Psoas muscle (tissue), 8 donors: ENCODE results near the gene PLCD1. TPM values are rescaled to one million over a fixed set of nuclear protein-coding genes. Genes with fewer than 3 reads are reported as not detected.
"Not testable (repeated sequence)": the region's sequence is repeated elsewhere in the genome, so short reads cannot be mapped to it uniquely, and the experiment has no call there.

Experiments used
- ATAC-seq, 4 donors: fragments of 200-7000 bp; cut with Tn5 transposase; one replicate each; pipeline ENCODE4 v1.9.1; 2020; ENCODE audit warnings: moderate library complexity in 3 of 4, mild to moderate bottlenecking in 2 of 4
- DNase-seq, 2 donors: peaks; one replicate each; pipeline ENCODE4 v3.0.0-alpha.2; 2020
- H3K27ac ChIP-seq: fragments of 200-600 bp; one replicate; pipeline ENCODE4 v1.8.0; 2022
- H3K27me3 ChIP-seq, 3 donors: fragments of 200-600 bp in 1 of 3; one replicate each; pipeline versions ENCODE4 v1.6.1 to v1.8.0; 2013 to 2022; ENCODE audit warnings: low read length in 2 of 3, mild to moderate bottlenecking in 2 of 3, moderate library complexity in 1 of 3; ENCODE audit not compliant: insufficient read depth in 3 of 3
- H3K36me3 ChIP-seq, 2 donors: fragments of 200-600 bp in 1 of 2; one replicate each; pipeline versions ENCODE4 v1.6.1 to v1.8.0; 2013 to 2022; ENCODE audit warnings: low read depth in 1 of 2, mild to moderate bottlenecking in 1 of 2, moderate library complexity in 1 of 2; ENCODE audit not compliant: insufficient read depth in 1 of 2
- H3K4me1 ChIP-seq: fragments of 200-600 bp; one replicate; pipeline ENCODE4 v1.8.0; 2022
- H3K4me3 ChIP-seq: fragments of 200-600 bp; one replicate; pipeline ENCODE4 v1.8.0; 2022; ENCODE audit warnings: mild to moderate bottlenecking
- H3K9me3 ChIP-seq: fragments of 200-600 bp; one replicate; pipeline ENCODE4 v1.8.0; 2022
- WGBS, 3 donors: extraction: QIAGEN DNeasy Blood & Tissue Kit; methylation state at CpG; one replicate each; pipeline versions ENCODE4 v1.1.6 to v1.1.7; 2013; 5-methylcytosine and 5-hydroxymethylcytosine counted together
- intact Hi-C, 2 donors: fragments of 100-400 bp; cut with DNase I; formaldehyde crosslinking; loops; one replicate each; pipeline versions ENCODE4 v1.11.0 to v1.14.2; 2022
- polyA plus RNA-seq, 3 donors: library from polyadenylated mRNA; stranded (reverse); fragments of 200-250 nt; gene quantifications; one replicate each; pipeline ENCODE4 v1.2.3, GENCODE V29; 2013
- total RNA-seq, 4 donors: library from RNA; stranded (reverse); fragmentation: NEBNext Ultra II Directional in 2 of 4; extraction: Animal tissue kit (Norgen Biotek cat#: 25700) in 2 of 4; gene quantifications; one replicate each; pipeline versions ENCODE4 v1.2.1 to v1.2.4, GENCODE V29; 2021 to 2023
- TF ChIP-seq, protein P1 (sequence below): fragments of 200-600 bp; IDR thresholded peaks from one replicate; pipeline ENCODE4 v1.8.0; 2022; ENCODE audit warnings: antibody characterized with exemption
- donor health status: healthy with polysubstance abuse.
- donor health status: DM: no; HTN: no; CAD: no; lungs with moderate emphysema.
- donor health status: Bipolar disorder and iron deficiency.
- donor health status: healthy.
- donor health status: DM: yes; HTN: yes; CAD: no.
- donor health status: DM: no; HTN: no; CAD: no.
- donor health status: DM: no; HTN: no; CAD: no.
- donor health status: DM: yes; HTN: yes; CAD: no.

The PLCD1 gene
- total and polyA plus RNA-seq, 7 donors: 2.4 to 7.9 (median 4.8) TPM

DNA sequence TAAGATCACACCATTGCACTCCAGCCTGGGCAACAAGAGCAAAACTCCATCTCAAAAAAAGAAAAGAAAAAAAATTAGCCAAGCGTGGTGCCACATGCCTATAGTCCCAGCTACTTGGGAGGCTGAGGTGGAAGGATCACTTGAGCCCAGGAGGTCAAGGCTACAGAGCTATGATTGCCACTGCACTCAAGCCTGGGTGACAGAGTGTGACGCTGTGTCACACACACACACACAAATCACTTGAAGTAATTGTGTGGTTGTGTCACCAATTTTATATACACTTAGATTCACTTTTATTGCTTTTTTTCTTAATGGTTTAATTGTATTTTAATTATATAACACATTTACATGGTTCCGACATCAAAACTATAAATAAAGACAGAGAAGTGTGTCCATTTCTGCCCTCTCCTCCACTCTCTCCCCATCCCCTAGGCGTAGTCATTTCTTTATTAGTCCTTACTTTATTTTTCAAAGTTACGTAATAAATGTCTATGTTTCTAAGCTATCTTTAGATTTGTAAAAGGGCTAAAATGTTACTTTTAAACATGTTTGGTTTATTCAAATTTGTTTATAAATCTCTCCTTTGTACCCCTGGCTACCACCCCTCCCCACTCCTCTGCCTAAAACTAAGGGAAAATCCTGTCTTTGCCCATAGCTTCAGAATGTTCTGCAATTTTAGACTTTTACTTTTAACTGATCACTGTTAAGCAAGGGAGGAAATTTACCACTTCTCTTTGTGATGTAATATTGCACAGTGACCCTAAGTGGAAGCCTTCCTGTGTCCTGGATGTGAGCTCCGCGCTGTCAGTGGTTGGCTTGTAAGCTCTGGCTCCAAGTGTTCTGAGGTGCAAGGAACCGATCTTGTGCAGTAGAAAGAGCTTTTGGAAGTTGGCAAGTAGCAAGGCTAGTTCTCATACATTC is 49.6 kb downstream of the PLCD1 start:
- H3K36me3 ChIP-seq: peaks cover 0 to 10% of the 10 kb centered on the region in 2 donors
- TF ChIP-seq, protein P1, sequence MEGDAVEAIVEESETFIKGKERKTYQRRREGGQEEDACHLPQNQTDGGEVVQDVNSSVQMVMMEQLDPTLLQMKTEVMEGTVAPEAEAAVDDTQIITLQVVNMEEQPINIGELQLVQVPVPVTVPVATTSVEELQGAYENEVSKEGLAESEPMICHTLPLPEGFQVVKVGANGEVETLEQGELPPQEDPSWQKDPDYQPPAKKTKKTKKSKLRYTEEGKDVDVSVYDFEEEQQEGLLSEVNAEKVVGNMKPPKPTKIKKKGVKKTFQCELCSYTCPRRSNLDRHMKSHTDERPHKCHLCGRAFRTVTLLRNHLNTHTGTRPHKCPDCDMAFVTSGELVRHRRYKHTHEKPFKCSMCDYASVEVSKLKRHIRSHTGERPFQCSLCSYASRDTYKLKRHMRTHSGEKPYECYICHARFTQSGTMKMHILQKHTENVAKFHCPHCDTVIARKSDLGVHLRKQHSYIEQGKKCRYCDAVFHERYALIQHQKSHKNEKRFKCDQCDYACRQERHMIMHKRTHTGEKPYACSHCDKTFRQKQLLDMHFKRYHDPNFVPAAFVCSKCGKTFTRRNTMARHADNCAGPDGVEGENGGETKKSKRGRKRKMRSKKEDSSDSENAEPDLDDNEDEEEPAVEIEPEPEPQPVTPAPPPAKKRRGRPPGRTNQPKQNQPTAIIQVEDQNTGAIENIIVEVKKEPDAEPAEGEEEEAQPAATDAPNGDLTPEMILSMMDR: no peak
- no peaks in the 10 kb centered on the region for H3K9me3 ChIP-seq
- DNase-seq: no peak
- no peaks in the 10 kb centered on the region for H3K27me3 ChIP-seq
- H3K27ac ChIP-seq: no peak overlapping the region
- WGBS, 3 donors: 88 to 93% (median 92%) methylated on average over 8 of the region's 8 CpGs
- no peak for ATAC-seq
- H3K4me1 ChIP-seq: no peaks in the 10 kb centered on the region
- H3K4me3 ChIP-seq: no peak overlapping the region
- intact Hi-C loops: no loop called here

DNA sequence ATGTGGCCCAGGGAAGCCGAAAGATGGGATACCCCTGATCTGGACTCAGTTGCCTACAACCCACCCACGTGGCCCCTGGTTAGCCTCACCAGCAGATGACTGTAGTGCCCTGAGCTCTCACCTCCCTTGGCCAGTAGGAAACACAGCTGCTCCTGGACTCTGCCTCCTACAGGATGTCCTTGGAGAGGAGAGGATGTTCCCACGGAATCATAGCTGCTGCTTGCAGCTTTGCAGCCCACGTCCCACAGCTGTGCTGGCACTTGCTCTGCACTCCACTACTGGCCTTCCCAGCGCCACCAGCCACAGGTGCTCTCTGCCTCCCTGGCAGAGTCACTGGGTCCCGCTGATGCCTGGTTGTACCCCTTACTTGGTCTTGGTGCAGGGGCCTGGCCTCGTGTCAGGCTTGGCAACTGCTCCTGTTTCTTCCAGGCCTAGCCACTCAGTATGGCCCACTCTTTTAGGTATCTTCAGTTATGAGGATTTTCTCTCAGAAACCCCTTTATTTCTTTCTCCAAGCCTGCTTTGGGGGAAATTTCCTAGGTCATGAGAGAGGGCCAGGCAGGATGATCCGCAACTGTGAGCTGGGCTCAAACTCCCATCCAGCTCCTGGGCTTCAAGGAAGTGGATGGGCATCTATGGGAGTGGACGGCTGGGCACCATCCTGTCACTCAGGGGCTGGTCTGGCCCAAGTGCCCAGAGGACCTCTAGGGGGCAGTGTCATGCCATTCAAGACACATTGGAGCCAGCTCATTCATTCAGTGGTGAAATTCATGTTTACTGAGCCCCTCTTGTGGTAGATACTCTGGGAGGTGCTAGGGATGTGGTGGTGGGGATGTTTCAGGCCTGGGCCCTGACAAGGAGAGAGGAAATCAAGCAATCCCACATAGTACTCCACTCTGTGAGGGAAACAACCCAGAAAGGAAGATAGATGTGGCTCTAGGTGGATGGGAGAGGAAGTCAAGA is 55.0 kb downstream of the PLCD1 start:
- Histone ChIP-seq H3K27me3 (no peaks in the 10 kb centered on the region), H3K27ac (no peak overlapping the region), H3K4me1 (no peaks in the 10 kb centered on the region), H3K9me3 (no peaks in the 10 kb centered on the region), H3K4me3 (no peak overlapping the region), H3K36me3 (peaks cover 0 to 10% of the 10 kb centered on the region in 2 donors)
- ATAC-seq (peak; percentile 81 to 92 (median 87)), DNase-seq (peak; percentile 55 to 75)
- TF ChIP-seq, protein P1: peak; percentile 73
- 37 to 49% (median 46%) methylated on average over 9 of the region's 9 CpGs for WGBS, 3 donors
- intact Hi-C loops: no loop called here

DNA sequence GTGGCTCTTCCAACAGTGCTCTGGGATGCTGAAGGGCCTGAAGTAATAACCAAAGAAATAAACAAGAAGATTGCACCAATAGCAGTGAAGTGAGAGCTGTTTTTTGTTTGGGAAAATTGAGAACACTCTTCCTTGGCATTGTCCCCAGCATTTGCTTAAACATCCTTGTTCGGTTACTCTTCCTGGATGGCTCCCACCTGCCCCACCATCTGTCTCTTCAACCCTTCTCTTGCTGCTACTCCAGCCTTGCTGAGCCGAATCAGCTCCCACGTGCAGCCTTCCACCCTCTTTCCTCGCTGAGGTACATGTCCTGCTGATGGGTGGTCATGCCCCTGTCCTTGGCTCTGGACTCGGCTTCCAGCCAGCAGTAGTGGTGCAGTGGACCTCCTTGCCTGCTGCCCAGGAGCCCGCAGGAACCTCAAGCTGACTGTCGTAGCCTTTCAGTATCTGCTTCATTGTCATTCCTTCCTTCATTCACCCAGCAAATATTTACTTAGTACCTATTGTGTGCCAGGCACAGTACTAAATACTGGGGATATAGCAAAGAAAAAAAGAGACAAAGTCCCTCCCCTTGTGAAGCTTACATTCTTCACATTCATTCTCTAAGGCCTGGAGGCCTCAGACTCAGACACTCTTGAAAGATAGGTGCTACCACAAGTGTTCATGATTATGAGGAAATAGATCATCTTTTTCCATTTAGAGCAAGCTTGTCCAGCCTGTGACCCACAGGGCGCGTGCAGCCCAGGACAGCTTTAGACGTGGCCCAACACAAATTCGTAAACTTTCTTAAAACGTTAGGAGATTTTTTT is 56.0 kb downstream of the PLCD1 start:
- Histone ChIP-seq H3K27ac (no peak overlapping the region), H3K36me3 (peaks cover 0 to 10% of the 10 kb centered on the region in 2 donors), H3K9me3 (no peaks in the 10 kb centered on the region), H3K4me3 (no peak overlapping the region), H3K27me3 (no peaks in the 10 kb centered on the region), H3K4me1 (no peaks in the 10 kb centered on the region)
- 66 to 69% (median 66%) methylated on average over 12 of the region's 12 CpGs for WGBS, 3 donors
- DNase-seq (no peak), ATAC-seq (no peak)
- intact Hi-C loops: no loop called here
- TF ChIP-seq, protein P1: no peak

DNA sequence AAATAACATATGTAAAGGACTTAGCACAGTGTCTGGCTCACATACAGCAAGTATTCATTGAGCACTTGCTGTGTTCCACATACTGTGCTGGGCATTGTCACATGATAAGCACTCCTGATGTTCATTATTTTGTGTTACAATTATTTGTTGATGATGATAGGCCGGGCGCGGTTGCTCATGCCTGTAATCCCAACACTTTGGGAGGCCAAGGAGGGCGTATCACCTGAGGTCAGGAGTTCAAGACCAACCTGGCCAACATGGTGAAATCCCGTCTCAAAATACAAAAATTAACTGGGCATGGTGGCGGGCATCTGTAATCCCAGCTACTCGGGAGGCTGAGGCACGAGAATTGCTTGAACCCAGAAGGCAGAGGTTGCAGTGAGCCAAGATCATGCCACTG is 57.4 kb downstream of the PLCD1 start:
- DNase-seq, H3K4me3 ChIP-seq, H3K9me3 ChIP-seq, H3K4me1 ChIP-seq, ATAC-seq, intact Hi-C loops, H3K27me3 ChIP-seq, H3K27ac ChIP-seq: not testable (repeated sequence)
- H3K36me3 ChIP-seq: peaks cover 0 to 10% of the 10 kb centered on the region in 2 donors
- 88 to 95% (median 94%) methylated on average over 8 of the region's 8 CpGs for WGBS, 3 donors
